Fibroblast of peridontal ligament (primary cell): ENCODE results near the gene BBS12.
"Not testable (repeated sequence)": the region's sequence is repeated elsewhere in the genome, so short reads cannot be mapped to it uniquely, and the experiment has no call there.

Experiments
- DNase-seq: peaks from one replicate; pipeline ENCODE4 v3.0.0-alpha.2; 2010; ENCODE audit errors: extremely low read depth

Gene BBS12

DNA sequence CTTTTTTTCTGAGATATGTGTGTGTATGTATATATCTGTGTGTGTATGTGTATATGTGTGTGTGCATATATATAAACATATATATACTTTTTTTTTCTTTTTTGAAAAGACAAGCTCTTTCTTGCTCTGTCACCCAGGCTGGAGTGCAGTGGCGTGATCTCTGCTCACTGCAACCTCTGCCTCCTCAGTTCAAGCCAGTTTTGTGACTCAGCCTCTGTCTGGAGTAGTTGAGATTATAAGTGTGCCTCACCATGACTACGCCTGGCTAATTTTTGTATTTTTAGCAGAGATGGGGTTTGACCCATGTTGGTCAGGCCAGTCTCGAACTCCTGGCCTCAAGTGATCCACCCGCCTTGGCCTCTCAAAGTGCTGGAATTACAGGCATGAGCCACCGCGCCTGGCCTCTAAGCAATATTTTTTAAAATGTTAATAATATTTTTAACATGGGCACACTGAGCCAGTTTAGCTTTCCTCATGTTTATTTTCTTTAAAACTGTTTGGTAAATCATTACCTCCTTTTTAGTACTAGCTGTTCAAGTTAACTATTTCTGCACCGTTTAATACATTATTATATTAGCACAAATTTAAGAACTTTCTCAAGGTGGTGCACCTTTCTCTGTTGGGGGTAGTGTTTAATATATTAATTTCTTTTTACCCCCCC, 33.3 kb downstream of the BBS12 start:
- peak; percentile 94 for DNase-seq

- no peak for DNase-seq
Measured at GRCh38 chr4:122766353-122766705, 33.8 kb downstream of the BBS12 start.

DNA sequence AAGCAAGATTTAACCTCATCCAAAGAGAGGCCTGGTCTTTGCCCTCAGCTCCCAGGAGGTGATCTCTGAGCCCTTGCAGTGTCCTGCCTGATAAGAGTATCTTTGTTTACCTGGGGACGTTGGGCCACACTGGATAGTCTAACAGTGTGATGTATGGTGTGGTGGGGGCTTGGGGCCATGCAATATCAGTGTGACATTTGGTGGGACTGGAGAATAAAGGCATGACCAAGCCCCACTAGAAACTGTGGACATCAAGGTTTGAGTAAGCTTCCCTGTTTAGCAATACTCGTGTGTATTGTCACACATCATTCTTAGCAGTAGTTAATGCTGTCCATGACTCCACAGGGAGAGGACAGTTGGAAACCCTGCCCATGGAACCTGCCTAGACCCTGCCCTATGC, 34.4 kb downstream of the BBS12 start:
- no peak for DNase-seq

DNA sequence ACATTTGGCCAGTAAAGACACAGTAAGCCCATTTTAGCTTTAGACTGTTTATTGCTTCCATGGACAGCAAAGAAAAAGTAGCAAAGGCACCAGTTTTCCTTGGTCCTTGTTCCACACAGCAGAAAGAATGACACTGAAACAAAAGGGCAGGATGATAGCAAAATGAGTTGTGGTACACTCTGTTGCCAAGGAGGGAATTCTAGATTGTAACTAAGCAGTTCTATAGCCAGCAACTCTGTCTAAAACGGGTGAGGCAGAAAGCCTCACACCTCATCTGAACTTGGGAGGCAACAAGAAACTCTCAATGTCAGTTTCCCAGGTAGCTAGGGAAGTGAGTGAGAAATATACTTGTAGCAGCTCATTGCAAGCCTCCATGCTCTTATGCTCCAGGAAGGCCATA, 39.2 kb downstream of the BBS12 start:
- no peak for DNase-seq

DNA sequence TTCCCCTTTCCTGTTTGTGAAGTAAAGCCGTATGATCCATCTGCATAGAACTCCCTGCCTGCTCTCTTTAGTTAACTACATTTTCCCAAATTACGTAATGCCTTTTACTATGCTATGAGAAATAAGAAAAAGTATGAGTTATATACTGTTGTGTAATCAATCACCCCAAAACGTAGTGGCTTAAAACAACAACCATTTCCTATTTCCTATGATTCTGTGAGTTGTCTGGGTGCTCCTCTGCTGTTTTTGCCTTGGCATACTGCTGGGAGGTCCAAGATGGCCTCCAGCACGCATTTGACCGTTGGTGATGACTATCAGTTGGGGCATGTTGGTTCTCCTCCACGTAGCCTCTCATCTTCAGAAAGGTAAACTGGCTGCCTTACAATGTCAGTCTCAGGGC, 39.8 kb downstream of the BBS12 start:
- DNase-seq: peak; percentile 53

- DNase-seq: no peak
Measured at GRCh38 chr4:122772986-122773385, 40.5 kb downstream of the BBS12 start.

GRCh38 chr4:122775039-122775438, 42.5 kb downstream of the BBS12 start:
- no peak for DNase-seq

DNA sequence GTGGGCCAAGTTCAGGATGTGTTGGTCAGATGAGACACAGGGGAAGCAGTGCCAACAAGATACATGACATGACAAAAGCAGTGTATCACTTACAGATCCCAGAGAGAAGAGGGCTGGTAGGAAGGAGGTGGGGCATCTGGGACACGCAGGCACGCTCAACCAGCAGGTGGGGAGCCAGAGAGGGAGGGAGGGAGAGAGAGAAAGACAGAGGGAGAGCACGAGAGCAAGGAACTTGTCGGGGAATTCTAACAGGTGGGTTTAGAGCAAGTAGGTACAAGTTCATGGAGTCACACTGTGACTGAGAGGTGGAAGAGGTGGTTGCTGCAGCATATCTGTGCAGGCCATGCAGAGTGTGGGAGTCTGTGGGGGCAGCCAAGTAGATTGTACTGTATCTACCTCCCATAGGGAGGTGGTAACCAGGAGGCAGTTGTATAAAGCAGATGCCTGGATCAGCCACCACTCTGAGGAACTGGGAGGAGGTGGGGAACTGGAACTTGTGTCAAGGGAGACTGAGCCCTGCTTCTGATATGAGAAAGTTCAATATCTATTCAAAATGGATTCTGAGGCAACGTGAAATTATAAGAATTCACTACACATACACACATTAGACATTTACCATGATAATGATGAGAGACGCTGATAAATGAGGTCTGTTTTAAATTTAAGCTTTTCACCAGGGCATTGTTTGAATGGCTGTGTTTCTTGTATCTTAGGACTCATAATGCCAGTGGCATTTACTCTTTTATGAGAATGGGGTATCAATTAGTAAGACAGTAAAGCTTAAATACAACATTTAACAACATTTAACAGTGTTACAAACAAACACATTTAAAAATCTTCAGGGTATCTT, 43.7 kb downstream of the BBS12 start:
- no peak for DNase-seq

DNA sequence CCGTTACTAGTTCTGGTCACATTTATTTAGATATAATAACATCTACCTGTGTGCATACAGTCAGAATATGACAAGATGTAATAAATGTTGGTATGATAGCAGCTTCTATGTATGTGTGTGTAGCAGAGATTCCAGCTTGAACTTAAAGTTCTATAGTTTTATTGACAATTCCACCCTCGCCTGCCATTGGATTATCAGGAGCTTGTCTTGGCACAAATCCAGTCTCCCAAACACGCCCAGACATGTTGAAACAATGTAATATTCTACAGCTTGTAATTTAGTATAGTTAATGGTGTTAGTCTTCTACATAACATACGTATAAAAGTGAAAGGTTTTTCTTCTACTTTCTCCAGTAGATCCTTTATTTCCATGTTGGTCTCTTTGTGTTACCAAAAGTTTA, 44.4 kb downstream of the BBS12 start:
- DNase-seq: no peak

DNA sequence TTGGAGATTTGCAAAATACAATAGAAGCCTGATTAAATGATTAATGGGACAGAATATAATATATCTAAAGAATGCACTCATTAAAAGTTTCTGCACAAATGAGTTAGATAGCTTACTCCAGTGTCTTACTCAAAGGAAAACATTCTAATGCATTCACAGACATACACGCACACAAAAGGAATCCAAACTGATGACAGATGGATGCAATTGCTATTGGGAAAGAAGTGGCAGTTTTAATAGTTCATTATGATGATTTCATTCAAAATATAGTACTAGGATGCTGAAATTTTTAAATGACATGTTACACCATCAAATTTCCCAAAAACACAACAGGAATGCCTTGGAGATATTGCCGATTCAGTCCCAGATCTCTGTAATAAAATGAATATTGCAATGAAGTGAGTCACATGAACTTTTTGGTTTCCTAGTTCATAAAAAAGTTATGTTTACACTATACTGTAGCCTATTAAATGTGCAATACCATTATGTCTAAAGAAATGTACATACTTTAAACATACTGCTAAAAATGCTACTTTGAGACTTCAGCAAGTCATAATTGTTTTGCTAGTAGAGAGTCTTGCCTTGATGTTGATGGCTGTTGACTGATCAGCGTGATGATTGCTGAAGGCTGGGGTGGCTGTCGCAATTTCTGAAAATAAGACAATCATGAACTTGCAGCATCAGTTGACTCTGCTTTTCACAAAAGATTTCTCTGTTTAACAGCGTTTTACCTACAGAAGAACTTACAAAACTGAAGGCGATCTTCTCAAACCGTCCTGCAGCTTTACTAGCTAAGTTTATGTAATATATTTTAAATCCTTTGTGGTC, 45.6 kb downstream of the BBS12 start:
- peak; percentile 93 for DNase-seq

- no peak for DNase-seq
Measured at GRCh38 chr4:122781486-122781885, 49.0 kb downstream of the BBS12 start.

GRCh38 chr4:122783301-122784215, 51.1 kb downstream of the BBS12 start:
- peak; percentile 90 for DNase-seq

DNA sequence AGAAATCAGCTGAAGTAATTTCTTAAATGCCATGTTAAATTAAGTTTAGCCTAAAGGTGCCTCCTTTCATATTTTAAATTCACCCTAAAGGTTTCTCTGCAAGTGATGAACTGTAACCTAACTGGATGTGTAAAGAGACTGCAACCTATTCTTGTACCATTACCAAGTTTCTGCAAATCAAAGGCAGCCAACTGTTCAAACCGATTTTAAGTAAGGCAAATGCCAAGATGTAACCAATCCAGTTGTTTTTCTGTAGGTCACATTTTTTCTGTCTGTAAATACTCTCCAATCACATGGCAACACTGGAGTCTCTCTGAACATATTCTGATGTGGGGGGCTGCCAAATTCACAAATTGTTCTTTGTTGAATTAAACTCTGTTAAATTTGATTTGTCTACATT, 51.8 kb downstream of the BBS12 start:
- DNase-seq: peak; percentile 52

- no peak for DNase-seq
Measured at GRCh38 chr4:122785099-122785498, 52.6 kb downstream of the BBS12 start.

- DNase-seq: not testable (repeated sequence)
Measured at GRCh38 chr4:122786296-122786695, 53.8 kb downstream of the BBS12 start.

GRCh38 chr4:122786920-122787319, 54.4 kb downstream of the BBS12 start:
- not testable (repeated sequence) for DNase-seq

DNA sequence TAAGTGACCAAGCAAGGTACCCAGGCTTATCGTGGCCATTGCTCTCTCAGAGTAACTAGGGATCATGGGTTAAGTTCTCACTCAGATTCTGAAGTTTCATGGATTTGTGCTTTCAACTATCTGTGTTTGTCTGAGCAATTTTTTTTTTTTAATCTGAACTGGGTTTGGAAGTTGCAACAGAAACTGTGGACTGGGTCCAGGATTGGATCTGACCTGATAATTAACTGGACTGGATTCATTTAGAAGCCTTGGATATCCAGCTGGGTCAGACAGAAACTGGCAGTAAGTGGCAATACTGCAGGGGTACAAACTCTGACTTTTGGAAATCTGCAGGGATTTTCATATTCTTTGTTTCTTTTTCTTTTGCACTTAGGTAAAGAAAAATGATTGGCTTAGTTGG, 55.4 kb downstream of the BBS12 start:
- peak; percentile 77 for DNase-seq

- no peak for DNase-seq
Measured at GRCh38 chr4:122788935-122789334, 56.4 kb downstream of the BBS12 start.

- DNase-seq: no peak
Measured at GRCh38 chr4:122793811-122794210, 61.3 kb downstream of the BBS12 start.
